Activated naive CD8-positive, alpha-beta T cell treated with anti-CD3 and anti-CD28 coated beads, Interleukin-2, amount 10 ng/mL, durations not matched to agents 7 days and 5 days (primary cell): ENCODE data around the gene PKNOX2. TPM values are rescaled to one million over a fixed set of nuclear protein-coding genes. Genes with fewer than 3 reads are reported as not detected.

Experiments used
- ATAC-seq: fragments of 150-1000 bp; cut with Tn5 transposase; one replicate; pipeline ENCODE4 v1.10.0; 2021; ENCODE audit warnings: low read depth, moderate library complexity
- POLR2A ChIA-PET: fragments of 350-600 bp; sonication (Branson Sonifier 250); formaldehyde crosslinking; loops from one replicate; lab custom pipeline; 2021; ENCODE audit warnings: antibody characterized with exemption; lab: Charles Lee
- DNase-seq: peaks from one replicate; pipeline ENCODE4 v3.0.0; 2021
- H3K27ac Mint-ChIP-seq: one replicate; pipeline ENCODE4 v1.8.0; 2022; ENCODE audit warnings: mild to moderate bottlenecking, mixed read lengths
- H3K27me3 Mint-ChIP-seq: one replicate; pipeline ENCODE4 v1.8.0; 2022; ENCODE audit warnings: mild to moderate bottlenecking, moderate library complexity, mixed read lengths
- H3K36me3 Mint-ChIP-seq: one replicate; pipeline ENCODE4 v1.8.0; 2021; ENCODE audit warnings: mild to moderate bottlenecking, mixed read lengths
- H3K4me1 Mint-ChIP-seq: one replicate; pipeline ENCODE4 v1.8.0; 2021; ENCODE audit warnings: mixed read lengths
- H3K4me3 Mint-ChIP-seq: one replicate; pipeline ENCODE4 v1.8.0; 2022; ENCODE audit warnings: mild to moderate bottlenecking, moderate library complexity, mixed read lengths
- H3K9me3 Mint-ChIP-seq: one replicate; pipeline ENCODE4 v1.8.0; 2021; ENCODE audit warnings: mixed read lengths
- total RNA-seq, 2 experiments: library from RNA; stranded (reverse); gene quantifications; one replicate each; pipeline ENCODE4 v1.2.3, GENCODE V29; 2021

The PKNOX2 gene
- total RNA-seq, 2 experiments from 2014 or later, result not detected

DNA sequence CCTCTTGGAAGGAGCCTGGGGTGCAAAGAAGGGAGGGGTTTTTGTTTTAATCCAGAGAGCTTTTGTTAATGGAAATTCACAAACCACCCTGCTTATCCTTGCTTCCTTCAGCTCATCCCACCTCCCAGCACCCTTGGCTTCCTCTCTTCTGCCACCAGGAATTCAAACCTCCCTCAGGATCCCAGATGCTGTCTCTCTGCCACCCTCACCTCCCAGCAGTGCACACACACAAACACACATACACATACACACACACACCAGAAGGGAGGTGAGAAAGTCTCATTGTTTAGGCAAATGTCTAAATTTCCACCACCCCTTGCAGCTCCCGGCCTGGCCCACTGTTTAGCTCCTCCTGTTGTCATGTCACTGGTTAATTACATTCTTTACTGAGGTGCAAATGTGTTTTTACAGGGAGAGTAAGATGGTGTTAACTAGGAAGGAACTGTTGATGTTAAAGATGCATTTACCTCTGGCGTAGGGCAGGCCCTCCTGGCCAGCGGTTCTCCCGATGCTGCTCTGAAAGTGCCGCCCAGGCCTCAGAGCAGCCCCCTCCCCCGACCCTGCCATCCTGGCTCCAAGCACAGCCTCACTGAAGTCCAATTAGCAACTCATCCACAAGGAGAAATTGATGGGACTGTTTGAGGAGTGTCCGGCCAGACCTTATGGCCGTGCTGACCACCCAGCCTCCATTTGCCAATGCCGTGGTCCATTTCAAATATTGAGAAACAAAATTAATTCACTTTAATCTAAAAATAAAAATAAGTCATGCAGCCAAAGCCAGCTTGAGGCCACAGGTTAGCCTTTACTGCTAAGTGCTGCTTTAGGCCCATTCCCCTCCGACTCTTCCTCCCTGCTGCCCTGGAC lies 166.1 kb downstream of the PKNOX2 start:
- H3K27me3 Mint-ChIP-seq, result peaks cover 18% of the 10 kb centered on the region
- H3K4me1 Mint-ChIP-seq, result no peaks in the 10 kb centered on the region
- H3K9me3 Mint-ChIP-seq, result no peaks in the 10 kb centered on the region
- POLR2A ChIA-PET, result no interaction called here
- no peaks in the 10 kb centered on the region for H3K36me3 Mint-ChIP-seq
- H3K27ac Mint-ChIP-seq, result no peak overlapping the region
- ATAC-seq, result no peak
- no peak for DNase-seq
- H3K4me3 Mint-ChIP-seq, result no peak overlapping the region

DNA sequence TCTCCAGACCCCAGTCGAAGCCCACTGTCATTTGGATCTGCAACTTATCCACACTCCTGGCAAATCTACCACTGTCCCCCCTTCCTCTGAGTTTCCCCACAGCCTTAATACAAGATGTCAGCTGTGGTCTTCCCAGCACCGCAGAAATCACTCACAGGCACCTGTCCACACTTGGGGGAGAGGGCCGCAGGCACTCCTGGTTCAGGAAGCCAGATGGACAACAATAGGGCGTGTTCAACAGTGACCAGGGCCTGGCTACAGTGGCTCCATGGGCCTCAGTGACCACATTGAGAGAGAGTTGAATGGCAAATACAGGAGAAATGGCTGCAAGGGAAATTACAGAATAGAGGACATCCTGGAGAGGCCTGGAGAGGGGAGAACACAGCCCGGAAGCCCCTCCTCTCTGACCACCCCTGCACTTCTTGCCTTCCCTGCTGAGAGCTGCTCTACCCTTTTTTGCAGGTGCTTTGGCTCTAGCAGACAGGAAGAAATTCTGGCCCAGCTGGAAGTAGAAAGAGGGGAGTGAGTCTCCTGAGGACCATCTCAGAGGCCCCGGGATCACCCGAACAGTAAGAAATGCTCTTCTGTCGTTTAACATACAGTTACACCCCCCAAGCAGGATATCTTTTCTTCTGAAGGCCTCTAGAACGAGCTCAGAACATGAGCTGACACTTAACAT lies 166.9 kb downstream of the PKNOX2 start:
- H3K27ac Mint-ChIP-seq, result no peak overlapping the region
- DNase-seq (no peak), ATAC-seq (no peak)
- POLR2A ChIA-PET, result no interaction called here
- H3K9me3 Mint-ChIP-seq, result no peaks in the 10 kb centered on the region
- H3K36me3 Mint-ChIP-seq, result no peaks in the 10 kb centered on the region
- no peak overlapping the region for H3K4me3 Mint-ChIP-seq
- peaks cover 17% of the 10 kb centered on the region for H3K27me3 Mint-ChIP-seq
- H3K4me1 Mint-ChIP-seq, result no peaks in the 10 kb centered on the region

- POLR2A ChIA-PET, result no interaction called here
- Mint-ChIP-seq H3K36me3 (no peaks in the 10 kb centered on the region), H3K27ac (no peak overlapping the region), H3K4me1 (no peaks in the 10 kb centered on the region), H3K9me3 (no peaks in the 10 kb centered on the region), H3K4me3 (no peak overlapping the region), H3K27me3 (peaks cover 16% of the 10 kb centered on the region)
- ATAC-seq, result no peak
- DNase-seq, result no peak
Observed at GRCh38 chr11:125332821-125333220, 168.3 kb downstream of the PKNOX2 start.

GRCh38 chr11:125333354-125334073 lies 169.0 kb downstream of the PKNOX2 start:
- peaks cover 9% of the 10 kb centered on the region for H3K27me3 Mint-ChIP-seq
- POLR2A ChIA-PET, result no interaction called here
- no peak overlapping the region for H3K4me3 Mint-ChIP-seq
- DNase-seq, result no peak
- no peaks in the 10 kb centered on the region for H3K9me3 Mint-ChIP-seq
- ATAC-seq, result no peak
- no peak overlapping the region for H3K27ac Mint-ChIP-seq
- no peaks in the 10 kb centered on the region for H3K4me1 Mint-ChIP-seq
- H3K36me3 Mint-ChIP-seq, result no peaks in the 10 kb centered on the region

DNA sequence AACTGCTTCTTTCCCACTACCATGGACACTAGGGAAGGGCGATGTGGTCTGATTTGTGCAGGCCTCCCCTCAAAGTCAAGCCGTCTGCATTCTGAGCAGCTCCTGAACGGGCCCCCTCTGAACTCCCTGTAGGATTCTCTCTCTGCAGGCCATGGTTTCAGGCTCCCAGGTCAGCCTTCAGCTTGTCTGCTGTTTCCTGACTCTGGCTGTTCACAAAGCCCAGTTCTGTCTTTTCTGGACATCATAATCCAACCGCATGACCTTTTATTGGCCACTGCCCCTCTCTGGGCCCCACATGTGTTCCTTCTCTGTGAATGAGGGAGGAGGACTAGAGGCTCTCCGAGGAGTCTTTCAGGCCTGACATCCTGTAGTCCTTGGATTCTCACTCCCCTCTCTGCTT lies 170.6 kb downstream of the PKNOX2 start:
- H3K36me3 Mint-ChIP-seq, result no peaks in the 10 kb centered on the region
- POLR2A ChIA-PET, result no interaction called here
- no peak for ATAC-seq
- no peaks in the 10 kb centered on the region for H3K4me1 Mint-ChIP-seq
- no peak overlapping the region for H3K4me3 Mint-ChIP-seq
- DNase-seq, result no peak
- no peak overlapping the region for H3K27ac Mint-ChIP-seq
- H3K27me3 Mint-ChIP-seq, result peaks cover 7% of the 10 kb centered on the region
- H3K9me3 Mint-ChIP-seq, result no peaks in the 10 kb centered on the region

- no peaks in the 10 kb centered on the region for H3K36me3 Mint-ChIP-seq
- no peak for DNase-seq
- ATAC-seq, result no peak
- peaks cover 5% of the 10 kb centered on the region for H3K27me3 Mint-ChIP-seq
- no peak overlapping the region for H3K4me3 Mint-ChIP-seq
- POLR2A ChIA-PET, result no interaction called here
- H3K4me1 Mint-ChIP-seq, result no peaks in the 10 kb centered on the region
- H3K9me3 Mint-ChIP-seq, result no peaks in the 10 kb centered on the region
- H3K27ac Mint-ChIP-seq, result no peak overlapping the region
Observed at GRCh38 chr11:125337836-125338834, 173.6 kb downstream of the PKNOX2 start.

DNA sequence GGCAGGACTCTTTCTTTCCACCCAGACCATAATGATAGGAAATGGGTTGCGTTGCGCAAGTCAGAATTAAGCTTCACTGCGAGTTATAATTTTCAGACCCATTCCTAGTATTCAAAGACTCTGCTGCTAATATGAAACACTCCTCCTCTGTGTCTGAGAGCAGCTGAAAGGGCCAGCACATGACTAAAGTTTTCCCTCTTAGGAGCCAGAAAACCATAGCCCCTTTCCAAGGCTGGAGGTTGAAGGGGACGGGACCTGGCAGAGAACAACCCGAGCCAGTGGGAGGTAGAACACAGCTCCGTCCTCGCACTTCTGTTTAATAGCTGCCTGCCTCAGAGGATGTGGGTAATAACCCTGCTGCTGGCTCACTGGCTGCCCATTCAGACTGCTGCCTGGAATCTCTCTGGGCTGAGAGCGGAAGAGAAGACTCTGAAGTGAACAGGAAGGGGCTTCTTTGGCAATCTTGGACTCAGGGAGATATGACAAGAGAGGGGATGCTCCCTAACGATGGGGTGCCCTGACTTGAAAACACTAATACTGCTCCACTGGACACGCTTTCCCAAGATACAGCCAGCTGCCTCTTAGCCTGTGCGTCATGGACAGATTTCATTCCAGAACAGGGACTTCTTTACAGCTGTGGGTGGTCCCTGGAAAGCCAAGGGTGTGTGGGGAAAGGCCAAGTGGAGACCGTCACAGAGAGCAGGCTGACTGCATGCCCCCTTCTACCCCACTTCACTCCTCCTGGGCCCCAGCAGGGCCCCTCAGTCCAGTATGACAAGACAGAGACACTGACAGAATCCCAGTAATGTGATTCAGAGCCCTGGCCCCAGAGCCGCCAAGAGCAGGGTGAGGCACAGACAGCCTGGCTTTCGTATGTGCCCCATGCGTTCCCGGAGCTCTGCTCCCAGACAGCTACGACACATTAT lies 174.6 kb downstream of the PKNOX2 start:
- DNase-seq (no peak), ATAC-seq (no peak)
- Mint-ChIP-seq H3K4me1 (no peaks in the 10 kb centered on the region), H3K27ac (no peak overlapping the region), H3K4me3 (no peak overlapping the region), H3K27me3 (peaks cover 5% of the 10 kb centered on the region), H3K9me3 (no peaks in the 10 kb centered on the region), H3K36me3 (no peaks in the 10 kb centered on the region)
- POLR2A ChIA-PET, result no interaction called here

GRCh38 chr11:125341676-125342075 lies 177.1 kb downstream of the PKNOX2 start:
- POLR2A ChIA-PET, result no interaction called here
- Mint-ChIP-seq H3K27me3 (peaks cover 5% of the 10 kb centered on the region), H3K4me3 (no peak overlapping the region), H3K4me1 (no peaks in the 10 kb centered on the region), H3K36me3 (no peaks in the 10 kb centered on the region), H3K27ac (no peak overlapping the region), H3K9me3 (no peaks in the 10 kb centered on the region)
- DNase-seq, result no peak
- ATAC-seq, result no peak

DNA sequence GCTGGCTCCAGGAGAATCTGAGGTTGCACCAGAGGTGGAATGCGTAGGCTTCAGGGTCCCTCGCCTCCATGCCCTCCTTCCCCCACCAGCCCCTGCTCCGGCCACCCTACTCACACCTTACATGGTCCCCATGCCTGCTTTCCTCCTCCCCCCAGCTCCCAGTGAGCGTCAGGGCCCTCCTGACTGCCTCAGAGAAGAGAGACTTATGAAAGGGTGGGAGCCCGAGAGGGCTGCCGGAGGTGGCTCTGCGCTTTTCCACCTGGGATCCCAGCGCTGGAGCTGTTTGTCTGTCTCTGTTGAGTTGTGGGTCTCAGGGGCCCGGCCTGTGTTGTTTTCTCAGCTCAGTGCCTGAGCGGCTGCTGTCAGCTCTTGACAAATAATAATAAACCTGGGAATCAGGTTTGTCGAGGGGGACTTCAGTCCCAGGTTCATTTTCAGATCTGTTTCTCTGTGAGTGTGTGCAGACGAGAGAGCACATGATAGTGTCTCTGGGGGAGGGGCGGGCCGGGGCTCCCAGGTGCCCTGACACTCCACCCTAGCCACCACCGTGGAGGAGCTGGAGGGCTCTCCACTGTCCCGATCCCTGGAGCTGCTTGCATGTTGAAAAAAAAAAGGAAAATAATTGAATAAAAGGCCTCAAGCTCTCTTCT lies 177.9 kb downstream of the PKNOX2 start:
- Mint-ChIP-seq H3K27me3 (peaks cover 7% of the 10 kb centered on the region), H3K36me3 (no peaks in the 10 kb centered on the region), H3K4me1 (no peaks in the 10 kb centered on the region), H3K4me3 (no peak overlapping the region), H3K9me3 (no peaks in the 10 kb centered on the region), H3K27ac (no peak overlapping the region)
- DNase-seq (no peak), ATAC-seq (no peak)
- POLR2A ChIA-PET, result no interaction called here

GRCh38 chr11:125343086-125343717 lies 178.7 kb downstream of the PKNOX2 start:
- POLR2A ChIA-PET, result no interaction called here
- no peak for ATAC-seq

GRCh38 chr11:125343718-125344131 lies 179.2 kb downstream of the PKNOX2 start:
- peaks cover 7% of the 10 kb centered on the region for H3K27me3 Mint-ChIP-seq
- H3K4me1 Mint-ChIP-seq, result no peaks in the 10 kb centered on the region
- H3K36me3 Mint-ChIP-seq, result no peaks in the 10 kb centered on the region
- no peak for ATAC-seq
- no peak overlapping the region for H3K4me3 Mint-ChIP-seq
- no peaks in the 10 kb centered on the region for H3K9me3 Mint-ChIP-seq
- no peak overlapping the region for H3K27ac Mint-ChIP-seq
- no peak for DNase-seq
- POLR2A ChIA-PET, result no interaction called here

More at GRCh38 chr11:125343086-125343717, 178.7 kb downstream of the PKNOX2 start:
- DNase-seq, result no peak
- Mint-ChIP-seq H3K27me3 (peaks cover 7% of the 10 kb centered on the region), H3K4me1 (no peaks in the 10 kb centered on the region), H3K36me3 (no peaks in the 10 kb centered on the region), H3K9me3 (no peaks in the 10 kb centered on the region), H3K27ac (no peak overlapping the region), H3K4me3 (no peak overlapping the region)
